ENCODE measurements around the gene ARID1A.
"Not testable (repeated sequence)": the region's sequence is repeated elsewhere in the genome, so short reads cannot be mapped to it uniquely, and the experiment has no call there.

The ARID1A gene

DNA sequence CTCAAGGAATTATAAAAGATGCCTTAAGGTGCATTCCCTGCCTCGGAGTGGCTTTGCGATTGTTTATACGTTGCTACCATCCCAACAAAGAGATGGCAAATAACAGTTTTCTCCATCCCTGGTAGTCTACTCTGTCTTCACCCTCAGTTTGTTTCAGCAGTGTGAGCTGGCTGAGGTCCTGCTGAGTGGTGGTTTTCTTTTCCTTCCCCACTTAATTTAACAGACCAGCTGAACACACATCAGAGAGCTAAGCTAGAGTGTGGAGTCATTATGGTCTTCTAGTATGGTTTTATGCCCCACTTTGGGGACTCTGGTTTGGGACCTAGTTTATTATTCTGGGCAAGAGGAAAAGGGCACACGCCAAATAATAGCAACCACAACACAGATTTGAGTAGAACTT, 94.1 kb downstream of the ARID1A start:
- DNase-seq = no peak

DNA sequence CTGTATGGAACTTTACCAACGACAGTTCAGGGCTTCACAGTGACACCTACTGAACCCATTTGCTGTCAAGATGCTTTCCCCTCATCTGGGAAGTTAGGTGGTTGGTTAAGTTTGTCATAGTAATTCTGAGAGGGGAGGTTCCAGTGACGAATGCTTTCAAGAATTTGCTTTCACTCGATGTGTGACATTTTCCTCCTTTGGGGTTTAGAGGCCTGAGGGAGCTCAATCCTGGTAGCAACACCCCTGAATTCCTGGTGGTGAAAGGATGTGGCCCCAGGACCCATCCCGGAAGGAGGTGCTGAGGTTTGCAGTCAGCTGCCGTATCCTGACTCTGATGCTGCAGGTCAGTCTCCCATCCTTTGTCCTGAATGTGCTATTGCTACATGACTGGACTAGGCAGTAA, 94.7 kb downstream of the ARID1A start:
- DNase-seq = no peak

DNA sequence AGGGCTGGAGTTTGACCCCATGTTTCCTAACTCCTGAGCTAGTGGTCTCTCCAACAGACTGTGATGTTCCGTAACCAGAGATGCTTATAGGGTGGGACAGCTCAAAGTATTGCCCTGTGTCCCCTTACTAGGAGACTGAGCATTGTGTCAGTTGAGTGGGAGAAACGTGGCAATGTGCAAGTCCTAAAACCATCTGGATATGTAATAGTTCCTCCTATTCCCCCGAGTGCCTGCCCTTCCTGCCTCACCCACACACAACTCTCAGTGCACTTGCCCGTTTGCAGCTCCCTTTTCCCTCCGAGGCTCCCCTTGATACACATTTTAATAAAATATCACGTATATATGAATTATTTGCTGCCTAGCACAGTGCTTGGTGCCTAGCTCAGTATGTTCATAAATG, 95.3 kb downstream of the ARID1A start:
- no peak for DNase-seq

DNA sequence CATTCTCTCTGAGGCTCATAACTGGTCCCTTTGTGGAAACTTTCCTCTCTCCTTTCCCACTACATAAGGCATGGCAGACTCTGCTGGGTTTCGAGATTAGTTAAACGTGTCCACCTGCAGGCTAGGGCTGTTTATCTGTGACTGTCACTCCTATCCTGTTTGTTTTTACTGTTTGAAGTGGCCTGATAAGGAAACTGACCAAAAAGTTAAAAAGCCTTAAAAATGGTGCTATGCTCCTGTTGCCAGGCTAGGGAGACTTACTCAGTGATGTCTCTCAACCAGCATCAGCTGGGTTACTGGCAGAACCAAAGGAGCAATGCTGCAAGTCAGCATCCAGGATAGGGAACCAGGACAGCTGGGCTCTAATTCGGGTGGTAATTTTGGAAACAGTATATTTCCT, 95.8 kb downstream of the ARID1A start:
- DNase-seq = no peak

DNA sequence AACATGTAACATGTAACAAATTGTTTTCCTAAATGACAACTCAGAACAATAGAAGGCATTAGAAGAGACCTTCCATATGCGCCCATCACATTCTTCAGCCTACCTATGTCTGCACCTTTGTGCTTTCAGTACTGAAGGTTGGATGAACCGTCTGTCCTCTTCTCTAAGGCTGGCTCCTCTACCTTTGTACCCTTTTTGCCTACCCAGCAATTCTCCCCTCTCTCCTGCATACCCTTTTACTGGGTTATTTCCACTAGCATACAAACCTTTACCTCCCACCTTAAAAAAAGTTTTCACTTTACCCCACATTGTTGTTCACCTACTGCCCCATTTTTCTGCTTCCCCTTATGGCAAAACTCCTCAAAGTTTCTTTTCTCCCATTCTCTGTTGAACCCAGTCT, 97.1 kb downstream of the ARID1A start:
- DNase-seq = no peak

DNA sequence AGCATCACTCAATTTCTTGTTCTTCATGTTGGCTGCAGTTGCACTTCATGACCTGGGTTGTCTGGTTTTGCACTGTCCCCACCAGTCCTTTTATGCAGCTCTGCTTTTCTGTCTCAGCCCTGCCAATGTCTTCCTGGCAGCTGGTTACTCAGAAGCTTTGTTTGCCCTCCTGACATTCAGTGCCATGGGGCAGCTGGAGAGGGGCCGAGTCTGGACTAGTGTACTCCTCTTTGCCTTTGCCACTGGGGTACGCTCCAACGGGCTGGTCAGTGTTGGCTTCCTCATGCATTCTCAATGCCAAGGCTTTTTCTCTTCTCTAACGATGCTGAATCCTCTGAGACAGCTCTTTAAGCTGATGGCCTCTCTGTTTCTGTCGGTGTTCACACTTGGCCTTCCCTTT, 98.6 kb downstream of the ARID1A start:
- no peak for DNase-seq

DNA sequence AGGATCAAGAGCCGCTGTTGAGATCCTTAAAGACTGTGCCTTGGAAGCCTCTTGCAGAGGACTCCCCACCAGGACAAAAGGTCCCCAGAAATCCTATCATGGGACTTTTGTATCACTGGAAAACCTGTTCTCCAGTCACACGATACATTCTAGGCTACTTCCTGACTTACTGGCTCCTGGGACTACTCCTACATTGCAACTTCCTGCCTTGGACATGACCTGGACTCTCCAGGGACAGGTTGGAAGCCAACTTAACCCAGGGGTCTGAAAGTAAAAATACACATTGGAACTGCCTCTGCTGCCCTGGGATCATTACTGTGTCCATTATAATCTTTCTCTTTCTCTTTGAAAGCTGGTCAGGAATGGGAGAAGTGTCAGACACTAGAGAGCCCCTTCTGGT, 101.8 kb downstream of the ARID1A start:
- no peak for DNase-seq

DNA sequence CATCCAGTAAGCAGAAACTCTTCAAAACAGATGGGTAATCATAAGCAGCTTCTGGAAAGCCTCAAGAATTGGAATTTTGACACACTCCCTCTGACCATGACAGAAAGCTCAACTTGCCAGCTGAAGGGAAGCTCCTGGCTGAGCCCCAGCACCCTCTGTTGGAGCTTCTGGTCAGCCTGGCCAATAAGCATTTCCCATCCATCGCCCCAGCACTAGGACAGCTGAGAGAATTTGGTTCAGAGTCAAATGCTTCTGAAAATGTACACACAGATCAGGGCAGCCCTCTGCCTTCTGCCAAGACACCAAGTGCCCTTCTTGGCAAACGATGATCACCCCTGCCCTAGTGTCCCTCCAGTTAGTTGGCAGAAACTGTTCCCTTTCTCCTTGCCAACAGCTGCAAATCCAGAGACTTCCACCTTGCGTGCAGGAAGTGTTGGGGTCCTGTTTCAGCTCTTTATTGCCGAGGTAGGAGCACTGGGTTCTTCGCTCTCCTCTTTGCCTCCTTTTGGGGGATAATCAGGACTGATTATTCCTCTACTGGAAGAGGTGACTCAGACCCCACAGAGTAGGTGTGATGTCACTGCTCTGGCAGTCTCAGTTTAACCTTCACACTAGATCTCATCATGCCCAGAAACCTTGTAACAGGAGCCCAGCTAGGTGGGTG, 103.8 kb downstream of the ARID1A start:
- no peak for DNase-seq

DNA sequence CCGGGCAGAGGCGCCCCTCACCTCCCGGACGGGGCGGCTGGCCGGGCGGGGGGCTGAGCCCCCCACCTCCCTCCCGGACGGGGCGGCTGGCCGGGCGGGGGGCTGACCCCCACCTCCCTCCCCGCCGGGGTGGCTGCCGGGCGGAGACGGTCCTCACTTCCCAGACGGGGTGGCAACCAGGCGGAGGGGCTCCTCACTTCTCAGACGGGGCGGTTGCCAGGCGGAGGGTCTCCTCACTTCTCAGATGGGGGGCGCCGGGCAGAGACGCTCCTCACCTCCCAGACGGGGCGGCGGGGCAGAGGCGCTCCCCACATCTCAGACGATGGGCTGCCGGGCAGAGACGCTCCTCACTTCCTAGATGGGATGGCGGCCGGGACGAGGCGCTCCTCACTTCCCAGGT, 108.1 kb downstream of the ARID1A start:
- not testable (repeated sequence) for DNase-seq

DNA sequence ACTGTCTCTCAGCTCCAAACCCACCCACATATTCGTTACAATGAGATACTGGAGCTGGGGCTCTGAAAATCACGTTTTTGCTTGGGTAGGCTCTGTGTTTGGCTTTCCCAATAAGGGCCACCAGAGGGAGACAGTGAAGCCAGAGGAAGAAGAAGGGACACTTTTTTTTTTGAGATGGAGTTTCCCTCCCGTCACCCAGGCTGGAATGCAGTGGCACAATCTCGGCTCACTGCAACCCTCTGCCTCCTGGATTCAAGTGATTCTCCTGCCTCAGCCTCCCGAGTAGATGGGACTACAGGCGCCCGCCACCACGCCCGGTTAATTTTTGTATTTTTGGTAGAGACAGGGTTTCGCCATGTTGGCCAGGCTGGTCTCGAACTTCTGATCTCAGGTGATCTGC, 114.3 kb downstream of the ARID1A start:
- DNase-seq = not testable (repeated sequence)

DNA sequence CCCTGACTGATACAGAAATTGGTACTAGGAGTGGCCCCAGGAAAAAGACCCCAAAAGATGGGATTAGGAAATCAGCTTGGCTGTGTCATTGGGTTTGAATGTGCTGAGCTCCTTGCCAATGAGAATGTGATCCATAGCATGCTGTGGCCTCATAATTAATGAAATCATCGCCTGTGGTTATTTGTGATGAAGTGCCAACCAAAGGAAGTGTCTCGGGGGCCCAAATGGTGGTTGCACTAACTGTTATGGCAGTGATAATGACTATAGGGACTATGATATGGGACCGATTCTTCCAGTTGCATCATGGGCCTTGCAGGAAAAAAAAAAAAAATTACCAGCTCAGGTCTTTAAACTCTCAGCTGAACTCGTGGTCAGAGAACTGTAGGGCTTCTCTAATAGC, 115.2 kb downstream of the ARID1A start:
- DNase-seq = no peak

DNA sequence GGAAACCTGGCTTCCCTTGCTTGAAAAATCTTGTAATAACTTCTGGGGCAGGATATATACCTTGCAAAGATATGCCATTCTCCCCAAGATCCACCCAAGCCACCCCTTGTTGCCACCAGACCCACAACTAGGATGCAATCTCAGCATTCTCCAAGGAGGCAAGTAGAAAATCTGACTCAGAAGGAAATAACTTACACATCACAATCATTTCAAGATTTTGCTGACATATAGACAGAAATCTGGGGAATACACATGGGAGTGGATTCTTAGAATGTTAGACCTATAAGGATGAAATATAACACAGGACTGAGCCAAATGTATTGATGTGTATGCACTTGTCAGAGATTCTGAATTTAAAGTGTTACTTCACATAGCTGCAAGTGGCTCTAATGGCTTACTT, 115.9 kb downstream of the ARID1A start:
- DNase-seq = no peak

DNA sequence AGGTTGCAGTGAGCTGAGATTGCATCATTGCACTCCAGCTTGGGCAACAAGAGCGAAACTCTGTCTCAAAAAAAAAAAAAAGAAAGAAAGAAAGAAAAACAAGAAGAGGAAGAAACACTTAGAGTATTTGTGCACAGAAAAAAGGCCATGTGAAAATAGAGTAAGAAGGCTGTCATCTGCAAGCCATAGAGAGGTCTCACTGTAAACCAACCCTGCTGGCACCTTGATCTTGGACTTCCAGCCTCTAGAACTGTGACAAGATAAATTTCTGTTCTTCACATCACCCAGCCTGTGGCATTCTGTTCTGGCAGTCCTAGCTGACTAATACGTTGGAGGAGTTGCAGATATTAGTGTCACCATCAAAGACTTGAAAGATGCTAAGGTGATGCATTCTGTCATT, 118.6 kb downstream of the ARID1A start:
- DNase-seq = no peak

DNA sequence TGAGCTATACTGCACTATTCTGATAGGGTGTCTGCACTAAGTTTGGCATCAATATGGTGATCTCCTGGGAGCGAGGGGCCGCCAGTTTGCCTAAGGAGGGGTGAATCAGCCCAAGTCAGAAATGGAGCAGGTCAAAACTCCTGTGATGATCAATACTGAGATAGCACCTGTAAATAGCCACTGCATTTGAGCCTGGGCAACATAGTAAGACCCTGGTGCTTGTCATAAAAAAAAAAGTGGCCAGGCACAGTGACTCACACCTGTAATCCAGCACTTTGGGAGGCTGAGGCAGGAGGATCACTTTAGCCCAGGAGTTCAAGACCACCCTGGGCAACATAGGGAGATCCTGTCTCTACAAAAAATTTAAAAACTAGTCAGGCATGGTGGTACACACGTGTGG, 119.1 kb downstream of the ARID1A start:
- no peak for DNase-seq

DNA sequence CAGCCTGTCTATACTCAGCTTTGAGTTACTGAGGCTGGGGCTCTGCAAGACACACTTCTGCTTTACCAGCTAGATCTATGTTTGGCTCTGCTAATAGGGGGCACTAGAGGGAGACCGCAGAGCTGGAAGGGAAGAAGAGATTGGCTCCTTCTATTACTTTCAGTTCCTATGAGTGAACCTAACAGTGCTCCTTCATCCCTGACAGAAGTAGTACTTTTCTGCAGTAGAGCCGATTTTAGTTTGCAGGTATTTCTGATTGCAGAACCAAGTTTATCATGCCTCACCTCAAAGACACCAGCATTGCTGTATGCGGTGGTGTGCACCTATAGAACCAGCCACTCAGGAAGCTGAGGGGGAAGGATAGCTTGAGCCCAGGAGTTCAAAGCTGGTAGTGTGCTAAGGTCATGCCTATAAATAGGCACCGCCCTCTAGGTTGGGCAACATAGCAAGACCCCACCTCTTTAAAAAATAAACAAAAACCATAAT, 125.0 kb downstream of the ARID1A start:
- DNase-seq = no peak

DNA sequence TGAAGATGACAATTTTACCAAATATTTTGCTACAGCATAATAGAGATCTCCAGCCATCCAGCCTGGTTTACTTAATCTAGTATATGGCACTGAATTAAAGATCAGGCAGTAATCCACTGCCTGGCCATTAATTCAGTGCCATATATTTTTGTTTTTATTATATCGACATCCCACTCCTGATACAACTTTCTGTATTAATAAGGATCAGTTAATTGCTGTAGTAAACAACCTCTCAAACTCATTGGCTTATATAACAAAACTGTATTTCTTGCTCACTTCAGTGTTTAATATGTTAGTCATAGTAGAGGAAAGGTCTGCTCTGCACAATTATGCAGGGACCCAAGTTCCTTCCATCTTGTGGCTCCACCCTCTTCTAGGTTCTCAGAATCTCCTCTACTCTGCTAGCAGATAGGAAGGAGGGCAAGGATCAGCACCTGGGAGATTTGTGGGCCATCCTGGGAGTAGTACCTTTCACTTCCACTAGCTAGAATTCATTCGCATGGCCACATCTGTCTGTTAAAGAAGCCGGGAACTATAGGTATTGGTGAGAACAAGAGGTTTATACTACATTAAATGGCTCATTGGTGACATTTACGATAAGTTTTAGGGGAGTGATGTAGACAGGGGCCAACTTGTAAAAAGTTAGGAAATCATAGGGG, 127.1 kb downstream of the ARID1A start:
- no peak for DNase-seq

DNA sequence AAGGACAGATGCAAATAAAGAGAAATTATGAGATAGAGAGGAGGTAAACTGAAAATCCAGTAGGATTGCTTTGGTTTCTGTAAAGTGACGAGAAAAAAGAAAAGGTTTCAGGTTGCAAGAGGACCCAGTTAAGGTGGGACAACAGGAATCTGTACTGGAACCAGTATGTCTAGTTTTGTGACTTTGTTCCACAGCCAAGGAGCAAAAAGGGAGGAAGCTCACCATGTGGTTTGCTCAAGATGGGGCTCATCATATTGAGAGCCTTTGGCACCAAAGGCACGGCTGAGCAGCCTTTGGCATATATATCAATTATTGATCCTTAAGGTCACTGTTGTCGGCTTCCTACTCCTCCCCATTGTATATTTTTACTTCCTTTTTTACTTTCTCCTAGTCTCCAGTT, 128.9 kb downstream of the ARID1A start:
- DNase-seq = no peak

DNA sequence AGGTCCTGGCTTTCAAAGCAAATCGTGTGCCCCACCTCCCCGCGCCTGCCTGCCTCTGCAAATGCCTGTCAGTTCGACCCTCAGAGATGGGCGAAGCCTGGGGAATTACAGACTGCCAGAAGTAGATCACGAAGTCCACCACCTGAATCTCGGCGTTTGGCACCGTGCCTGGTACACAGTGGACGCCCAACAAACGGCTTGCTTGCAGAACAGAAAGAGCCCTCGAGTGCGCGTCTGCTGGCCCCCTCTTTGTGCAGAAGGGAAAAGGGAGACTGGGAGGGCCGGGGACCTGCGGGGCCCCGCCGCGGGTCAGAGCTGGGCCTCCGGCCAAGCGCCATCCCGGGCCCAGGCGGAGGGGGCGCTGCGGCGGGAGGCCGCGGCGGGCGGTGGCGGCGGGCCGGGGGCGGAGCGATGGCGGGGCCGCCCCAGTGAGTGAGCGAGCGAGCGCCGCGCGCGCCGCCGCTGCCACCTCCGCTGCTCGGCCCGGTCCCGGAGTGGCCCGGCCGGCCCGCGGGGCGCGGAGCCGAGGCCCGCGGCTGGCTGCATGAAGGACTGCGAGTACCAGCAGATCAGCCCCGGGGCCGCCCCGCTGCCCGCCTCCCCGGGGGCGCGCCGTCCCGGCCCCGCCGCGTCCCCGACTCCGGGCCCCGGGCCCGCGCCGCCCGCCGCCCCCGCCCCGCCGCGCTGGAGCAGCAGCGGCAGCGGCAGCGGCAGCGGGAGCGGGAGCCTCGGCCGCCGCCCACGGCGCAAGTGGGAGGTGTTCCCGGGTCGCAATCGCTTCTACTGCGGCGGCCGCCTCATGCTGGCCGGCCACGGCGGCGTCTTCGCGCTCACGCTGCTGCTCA, 130.7 kb downstream of the ARID1A start, which contains the start of gene ZDHHC18:
Gene ZDHHC18 (plus strand): TSS at position 428 of the 845 bp plus-strand sequence. CDS start 117 bp downstream, at position 545.
- DNase-seq = no peak

DNA sequence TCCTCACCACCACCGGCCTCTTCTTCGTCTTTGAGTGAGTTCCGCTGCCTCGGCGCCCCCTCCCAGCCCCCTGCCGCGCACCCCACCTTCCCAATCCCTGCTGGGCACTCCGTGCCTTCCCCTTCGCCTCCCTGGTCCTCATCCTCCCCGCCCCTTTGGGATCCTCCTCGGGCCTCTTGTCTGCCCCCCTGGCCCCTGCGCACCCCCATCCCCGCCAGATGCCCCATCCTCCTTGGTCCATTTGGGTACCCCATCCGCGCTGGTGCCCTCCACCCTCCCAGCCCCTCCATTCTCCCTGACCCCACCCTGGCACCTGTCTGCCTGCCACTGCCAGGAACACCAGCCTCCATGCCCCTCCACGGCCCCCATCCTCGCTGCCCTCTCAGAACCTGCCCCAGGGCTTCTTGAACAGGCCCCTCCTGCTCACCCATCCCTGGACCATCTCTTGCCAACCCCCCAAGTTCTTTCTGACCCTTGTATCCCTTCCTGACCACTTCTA, 131.3 kb downstream of the ARID1A start:
- no peak for DNase-seq

DNA sequence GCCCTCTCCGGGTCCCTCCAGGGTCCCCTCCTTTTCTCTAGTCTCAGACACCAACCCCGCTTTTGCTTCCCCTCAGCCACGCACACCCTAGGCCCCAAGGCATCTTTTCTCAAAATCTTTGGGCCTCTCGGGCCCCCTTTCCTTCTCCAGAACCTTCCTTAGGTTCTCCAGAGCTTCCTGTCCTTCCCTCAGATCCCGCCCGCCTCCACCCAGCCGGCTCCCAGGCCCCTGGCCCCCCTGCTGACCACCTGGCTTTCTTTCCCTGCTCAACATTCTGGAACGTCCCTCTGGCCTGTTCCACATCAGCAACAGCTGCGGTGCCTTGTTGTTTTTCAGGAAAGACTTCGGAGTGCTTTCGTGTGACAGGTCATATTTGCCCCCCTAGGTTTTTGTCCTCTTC, 131.8 kb downstream of the ARID1A start:
- DNase-seq = no peak

DNA sequence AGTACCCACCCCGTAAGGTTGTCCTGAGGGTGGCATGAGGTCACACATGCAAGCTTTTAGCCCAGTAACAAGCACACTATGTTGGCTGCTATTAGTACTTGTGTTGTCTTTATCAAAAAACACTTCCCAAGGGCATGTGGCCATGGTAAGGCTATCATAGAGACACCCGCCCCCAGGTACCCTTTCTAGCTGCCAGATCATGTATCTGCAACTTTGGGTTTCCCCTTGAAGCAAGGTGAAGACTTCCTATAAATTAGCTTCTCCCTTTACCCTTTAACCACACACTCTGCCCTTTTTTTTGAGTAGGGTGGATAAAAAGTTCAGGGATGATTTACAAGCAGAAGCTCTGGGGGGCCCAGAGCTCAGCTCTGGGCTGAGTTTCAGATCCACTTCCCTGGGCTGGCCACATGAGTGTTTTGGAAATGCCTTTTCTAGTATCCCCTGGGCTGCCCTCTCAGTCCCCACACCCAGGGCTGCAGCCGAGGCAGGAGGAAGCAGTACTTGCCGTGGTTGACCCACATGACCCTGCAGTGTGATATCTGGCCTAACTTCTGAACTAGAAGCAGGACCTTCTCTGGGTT, 132.7 kb downstream of the ARID1A start:
- no peak for DNase-seq

DNA sequence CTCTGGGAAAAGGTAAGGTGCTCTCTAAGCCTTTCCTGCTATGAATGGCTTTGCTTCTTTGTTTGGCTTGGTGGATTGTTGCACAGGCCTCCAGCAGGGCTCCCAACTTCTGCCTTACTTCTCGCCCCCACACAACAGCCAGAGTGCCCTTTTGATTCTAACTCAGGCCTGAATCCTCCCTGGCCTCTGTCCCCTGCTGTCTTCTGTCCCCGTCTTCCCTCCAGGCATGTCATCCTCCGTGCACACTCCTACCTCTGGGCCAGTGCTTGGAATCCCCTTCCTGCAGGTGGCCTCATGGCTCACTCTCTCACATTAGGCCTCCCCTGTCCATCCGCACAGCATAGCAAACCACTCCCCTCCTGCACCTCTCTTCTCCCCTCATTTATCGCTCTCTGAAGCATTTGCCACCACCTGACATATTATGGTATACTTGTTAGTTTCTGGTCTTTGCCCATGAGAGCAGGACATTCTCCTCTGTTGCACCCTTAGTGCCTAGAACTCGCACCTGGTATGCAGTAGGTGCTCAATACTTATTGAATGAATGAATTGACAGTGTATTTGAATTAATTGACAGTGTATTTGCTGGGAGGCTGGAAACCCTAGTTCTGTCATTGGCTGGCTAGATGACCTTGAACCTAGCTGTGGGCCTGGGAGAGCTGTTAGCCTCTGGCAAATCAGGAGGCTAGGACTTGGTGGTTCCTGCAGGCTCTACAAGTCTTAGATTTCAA, 133.5 kb downstream of the ARID1A start:
- no peak for DNase-seq

DNA sequence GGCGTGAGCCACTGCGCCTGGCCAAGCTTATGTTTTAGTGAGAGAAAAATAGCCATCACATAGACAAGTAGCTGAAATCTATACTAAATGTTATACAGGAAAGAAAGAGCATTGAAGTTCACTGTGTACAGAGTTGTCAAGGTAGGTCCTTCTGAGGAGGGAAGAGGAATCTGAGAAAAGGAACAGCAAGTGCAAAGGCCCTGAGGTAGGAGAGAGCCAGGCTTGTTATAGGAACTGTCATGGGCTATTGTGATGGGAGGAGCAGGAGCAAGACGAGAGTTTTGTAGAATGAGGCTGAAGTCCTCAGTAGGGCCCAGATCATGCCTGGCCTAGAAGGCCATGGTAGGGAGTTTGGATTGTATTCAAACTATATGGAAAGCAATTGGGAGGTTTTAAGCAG, 135.2 kb downstream of the ARID1A start:
- no peak for DNase-seq
